GM18873 (cell line): ENCODE results near the gene PTPRR.

Source experiments
- ATAC-seq: cut with Tn5 transposase; IDR thresholded peaks from one replicate; pipeline ENCODE4 v1.9.1; 2021; ENCODE audit warnings: mild to moderate bottlenecking, moderate library complexity, moderate number of reproducible peaks; ENCODE audit not compliant: unreplicated experiment, low FRiP score

Gene PTPRR, protein sequence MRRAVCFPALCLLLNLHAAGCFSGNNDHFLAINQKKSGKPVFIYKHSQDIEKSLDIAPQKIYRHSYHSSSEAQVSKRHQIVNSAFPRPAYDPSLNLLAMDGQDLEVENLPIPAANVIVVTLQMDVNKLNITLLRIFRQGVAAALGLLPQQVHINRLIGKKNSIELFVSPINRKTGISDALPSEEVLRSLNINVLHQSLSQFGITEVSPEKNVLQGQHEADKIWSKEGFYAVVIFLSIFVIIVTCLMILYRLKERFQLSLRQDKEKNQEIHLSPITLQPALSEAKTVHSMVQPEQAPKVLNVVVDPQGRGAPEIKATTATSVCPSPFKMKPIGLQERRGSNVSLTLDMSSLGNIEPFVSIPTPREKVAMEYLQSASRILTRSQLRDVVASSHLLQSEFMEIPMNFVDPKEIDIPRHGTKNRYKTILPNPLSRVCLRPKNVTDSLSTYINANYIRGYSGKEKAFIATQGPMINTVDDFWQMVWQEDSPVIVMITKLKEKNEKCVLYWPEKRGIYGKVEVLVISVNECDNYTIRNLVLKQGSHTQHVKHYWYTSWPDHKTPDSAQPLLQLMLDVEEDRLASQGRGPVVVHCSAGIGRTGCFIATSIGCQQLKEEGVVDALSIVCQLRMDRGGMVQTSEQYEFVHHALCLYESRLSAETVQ

GRCh38 chr12:70920251-70920851, at the start of gene PTPRR:
Gene PTPRR (minus strand): TSS chr12:70920738. CDS start chr12:70920390, 348 bp downstream.
- no peak for ATAC-seq

DNA sequence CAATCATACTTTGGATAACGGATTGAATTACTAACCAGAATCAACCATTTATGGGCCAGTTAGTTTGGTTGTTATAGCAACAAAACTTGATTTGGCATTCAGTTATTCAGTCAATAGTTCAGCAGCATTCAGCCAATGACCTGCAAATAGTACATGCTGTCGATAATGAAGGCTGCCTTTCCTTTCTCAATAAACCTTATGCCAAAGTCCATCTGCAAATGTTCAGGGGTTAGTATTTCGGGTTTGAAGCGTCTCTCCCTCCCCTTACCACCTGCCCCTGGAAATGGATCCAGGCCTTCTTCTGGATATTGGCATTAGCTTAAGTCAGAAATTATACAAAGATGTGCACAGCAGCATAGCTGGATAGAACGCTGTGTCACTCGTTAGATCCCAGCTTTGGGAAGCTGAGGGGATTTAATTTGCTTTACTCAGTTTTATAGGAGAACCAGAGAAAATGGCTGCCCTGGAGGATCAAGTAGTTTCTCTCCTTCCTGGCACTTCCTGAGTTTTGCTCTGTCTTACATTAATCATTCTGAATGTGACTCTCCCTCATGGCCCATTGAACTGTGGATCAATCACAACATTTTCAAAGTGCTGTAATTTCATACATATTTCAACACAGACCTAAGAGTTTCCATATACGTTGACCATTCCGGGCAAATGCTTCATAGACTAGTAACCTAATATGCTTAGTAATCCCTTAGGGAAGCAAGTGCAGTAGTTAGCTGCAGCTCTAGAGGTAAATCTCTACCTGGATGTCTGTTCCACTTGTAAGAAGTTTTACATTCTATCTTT, 46.7 kb upstream of the PTPRR start:
- no peak for ATAC-seq

GRCh38 chr12:70966046-70966445, 45.5 kb upstream of the PTPRR start:
- no peak for ATAC-seq

DNA sequence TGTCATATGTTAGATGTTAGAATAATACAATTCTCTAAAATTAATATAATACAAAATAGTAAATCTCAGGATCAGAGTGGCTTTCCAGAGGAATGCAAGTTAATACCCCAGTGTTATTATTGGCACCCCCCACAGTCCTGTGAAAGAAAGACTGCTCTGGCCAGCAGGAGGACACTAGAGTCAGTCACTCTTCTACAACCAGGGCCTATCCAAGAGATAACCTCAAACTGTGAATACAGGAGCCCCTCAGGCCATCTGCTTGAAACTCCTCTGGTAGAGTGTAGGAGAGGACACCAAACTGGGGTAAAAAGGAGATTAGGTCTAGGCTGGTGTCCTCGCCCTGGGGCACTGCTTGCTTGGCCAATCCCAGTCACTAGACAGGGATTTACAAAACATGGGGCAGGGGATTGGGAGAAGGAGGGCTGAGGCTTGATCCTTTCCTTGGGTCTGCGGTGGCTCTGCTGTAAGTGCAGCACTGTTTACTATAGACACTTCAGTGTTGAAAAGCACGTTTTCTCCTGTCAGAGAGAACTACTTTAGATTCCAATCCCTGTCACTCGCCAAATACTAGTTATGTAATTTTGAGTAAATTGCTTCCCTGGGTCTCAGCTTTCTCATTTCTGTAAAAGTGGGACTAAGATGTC, 44.5 kb upstream of the PTPRR start:
- ATAC-seq = no peak

- ATAC-seq = no peak
Observed at GRCh38 chr12:70963081-70963660, 42.6 kb upstream of the PTPRR start.

DNA sequence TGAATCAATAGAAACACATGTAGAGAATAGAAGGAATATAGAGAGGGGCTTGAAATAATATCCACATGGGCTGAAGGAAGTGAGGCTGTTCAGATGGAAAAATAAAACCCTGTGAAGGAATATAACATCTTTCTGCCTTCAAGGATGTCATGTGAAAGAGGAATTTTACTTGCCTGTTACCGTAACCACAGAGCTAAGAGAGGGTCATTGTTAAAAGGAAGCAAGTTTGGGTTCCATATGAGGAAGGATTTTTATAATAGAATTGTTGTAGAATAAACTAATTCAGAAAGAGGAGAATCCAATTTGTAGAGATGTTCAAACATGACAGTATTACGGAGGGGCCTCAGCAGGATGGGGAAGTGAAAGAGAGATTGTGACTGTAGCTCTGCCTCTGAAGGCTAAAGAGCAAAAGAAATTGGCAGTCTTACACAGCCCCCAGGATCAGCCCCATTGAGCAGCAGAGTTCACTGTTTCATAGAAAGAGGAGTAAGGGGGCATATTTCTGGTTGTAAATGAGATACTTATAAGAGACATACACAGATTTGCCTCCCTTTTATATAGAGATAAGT, 41.8 kb upstream of the PTPRR start:
- no peak for ATAC-seq

GRCh38 chr12:70960484-70960883, 39.9 kb upstream of the PTPRR start:
- ATAC-seq = no peak

DNA sequence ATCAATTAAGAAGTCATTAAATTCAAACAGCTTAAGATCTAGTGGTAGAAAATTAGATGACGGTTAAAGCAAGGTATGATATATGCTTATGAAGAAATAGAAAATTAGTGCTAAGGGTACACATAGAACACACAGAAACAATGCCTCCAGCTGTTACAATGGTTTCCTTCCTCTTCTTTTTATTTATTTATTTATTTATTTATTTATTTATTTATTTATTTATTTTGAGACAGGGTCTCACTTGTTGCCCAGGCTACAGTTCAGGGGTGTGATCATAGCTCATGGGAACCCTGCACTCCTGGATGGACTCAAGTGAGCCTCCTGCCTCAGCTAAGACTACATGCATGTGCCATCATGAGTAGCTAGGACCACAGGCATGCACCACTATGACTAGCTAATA, 34.9 kb upstream of the PTPRR start:
- no peak for ATAC-seq

DNA sequence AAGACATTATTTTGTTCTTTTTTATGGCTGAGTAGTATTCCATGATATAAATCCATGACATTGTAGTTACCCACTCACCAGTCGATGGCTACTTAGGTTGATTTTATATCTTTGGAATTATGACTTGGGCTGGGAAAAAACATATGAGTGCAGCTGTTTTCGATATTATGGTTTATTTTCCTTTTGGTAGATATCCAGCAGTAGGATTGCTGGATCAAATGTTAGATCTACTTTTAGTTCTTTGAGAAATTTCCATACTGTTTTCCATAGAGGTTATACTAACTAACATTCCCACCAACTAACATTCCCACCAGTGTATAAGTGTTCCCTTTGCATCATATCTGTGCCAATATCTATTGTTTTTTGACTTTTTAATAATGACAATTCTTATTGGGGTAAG, 29.9 kb upstream of the PTPRR start:
- ATAC-seq = no peak

GRCh38 chr12:70948976-70949336, 28.4 kb upstream of the PTPRR start:
- no peak for ATAC-seq

DNA sequence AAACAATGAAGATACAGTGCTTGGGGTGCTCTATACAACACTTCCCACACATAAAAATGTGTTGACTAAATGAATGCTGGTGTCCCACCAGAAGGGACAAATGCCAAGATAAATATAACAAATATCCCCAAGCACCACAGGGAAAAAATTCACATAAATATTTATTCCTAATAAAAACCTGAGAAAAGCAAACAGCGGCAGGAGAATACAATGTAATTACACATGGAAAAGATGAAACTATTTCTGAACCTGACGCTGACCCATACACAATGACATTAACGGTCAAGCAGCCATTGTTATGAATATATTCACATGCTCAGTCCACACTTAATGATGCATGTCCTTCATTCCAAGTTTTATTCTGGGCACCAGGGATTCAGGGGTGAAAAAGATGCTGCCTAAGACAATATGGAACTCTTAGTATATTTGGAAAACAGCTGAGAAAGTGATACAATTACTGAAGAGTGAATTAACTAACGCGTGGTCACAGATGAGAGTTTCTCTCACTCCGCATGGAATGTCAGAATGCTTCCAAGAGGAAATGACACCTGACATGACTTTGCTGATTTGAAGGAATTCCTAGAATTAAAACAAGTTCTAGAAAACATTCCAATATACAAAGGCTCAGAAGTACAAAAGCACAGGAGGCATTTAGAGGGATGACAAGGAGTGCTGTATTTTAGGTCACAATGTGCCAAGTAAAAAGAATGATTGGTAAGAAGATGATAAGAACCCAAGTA, 27.9 kb upstream of the PTPRR start:
- no peak for ATAC-seq

- no peak for ATAC-seq
Observed at GRCh38 chr12:70936203-70936813, 15.8 kb upstream of the PTPRR start.

DNA sequence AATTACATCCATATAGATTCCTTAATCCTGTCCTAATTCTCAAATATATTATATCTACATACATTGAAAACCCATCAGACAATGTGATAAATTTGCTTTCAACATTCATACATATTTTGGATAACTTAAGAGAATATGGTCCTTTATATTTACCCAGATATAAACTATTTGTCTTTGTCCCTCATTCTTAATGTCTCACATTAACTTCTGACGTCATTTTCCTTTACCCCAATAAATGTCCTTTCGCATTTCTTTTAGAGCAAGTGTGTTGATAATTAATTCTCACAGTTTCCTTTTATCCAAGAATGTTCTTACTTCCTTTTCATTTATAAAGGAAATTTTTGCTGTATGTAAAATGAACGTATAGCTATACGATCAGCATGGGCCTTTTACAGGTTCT, 12.6 kb upstream of the PTPRR start:
- ATAC-seq = no peak

DNA sequence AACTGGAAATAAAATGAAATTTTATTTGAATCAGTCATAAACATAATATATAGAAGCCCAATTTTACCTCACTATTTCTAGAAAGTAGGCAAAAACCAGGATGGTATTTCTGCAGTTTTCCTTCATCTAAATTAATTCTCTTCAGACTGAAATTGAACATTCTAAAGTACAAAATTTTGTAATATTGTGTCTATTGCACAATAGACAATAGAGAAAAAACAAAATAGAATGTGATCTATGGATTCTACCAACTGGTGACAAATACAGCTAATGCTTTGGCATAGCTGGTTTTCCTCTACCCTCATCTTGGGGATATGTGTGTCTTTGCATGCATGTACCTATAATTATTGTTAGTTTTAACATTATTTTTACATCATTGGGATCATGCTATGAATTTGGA, 8.5 kb upstream of the PTPRR start:
- no peak for ATAC-seq

GRCh38 chr12:70928071-70928470, 7.5 kb upstream of the PTPRR start:
- no peak for ATAC-seq

DNA sequence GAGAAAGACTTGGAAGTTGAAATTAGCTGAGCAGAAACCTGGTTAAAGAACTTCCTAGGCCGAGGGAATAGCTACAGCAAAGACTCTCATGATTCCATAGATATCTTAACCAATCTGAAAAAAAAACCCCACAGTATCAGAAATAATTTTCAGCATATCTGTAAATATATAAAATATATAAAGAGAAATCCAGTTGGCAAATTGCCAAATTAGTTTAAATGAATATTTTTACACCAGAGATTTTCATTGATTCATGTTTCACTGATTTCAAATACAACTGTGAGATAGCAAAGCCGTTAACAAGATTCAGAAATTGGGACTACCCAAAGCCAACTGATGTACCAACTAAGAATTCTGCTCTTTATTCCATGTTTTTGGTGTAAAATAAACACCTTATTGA, 6.8 kb upstream of the PTPRR start:
- ATAC-seq = no peak

GRCh38 chr12:70925539-70925938, 5.0 kb upstream of the PTPRR start:
- ATAC-seq = no peak

GRCh38 chr12:70920891-70921290, 353 bp upstream of the PTPRR start:
- no peak for ATAC-seq

DNA sequence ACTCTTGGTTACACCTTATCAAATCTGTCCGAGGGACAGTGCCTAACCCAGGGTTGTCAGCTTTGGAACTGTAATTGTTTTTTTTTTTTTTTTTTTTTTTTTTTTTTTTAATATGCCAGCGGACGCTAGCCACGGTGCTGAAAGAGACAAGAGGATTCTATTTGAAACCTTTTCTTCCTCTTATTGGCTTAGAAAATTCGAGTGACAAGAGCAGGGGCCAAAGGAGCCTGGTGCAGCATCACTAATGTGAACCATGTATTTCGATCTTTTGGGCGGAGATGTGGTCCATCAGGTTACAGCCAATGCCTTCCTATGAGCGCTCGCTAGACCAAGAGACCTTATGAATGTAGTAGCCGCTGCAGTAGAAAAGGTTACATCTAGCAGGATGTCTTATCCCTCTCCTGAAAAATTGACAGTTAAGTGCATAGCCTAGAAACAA, 922 bp downstream of the PTPRR start:
- ATAC-seq = no peak
